ENCODE measurements around the gene HAGH.
A peak's percentile ranks its signal among the peaks of the same experiment; 100 is the strongest.

HAGH gene

DNA sequence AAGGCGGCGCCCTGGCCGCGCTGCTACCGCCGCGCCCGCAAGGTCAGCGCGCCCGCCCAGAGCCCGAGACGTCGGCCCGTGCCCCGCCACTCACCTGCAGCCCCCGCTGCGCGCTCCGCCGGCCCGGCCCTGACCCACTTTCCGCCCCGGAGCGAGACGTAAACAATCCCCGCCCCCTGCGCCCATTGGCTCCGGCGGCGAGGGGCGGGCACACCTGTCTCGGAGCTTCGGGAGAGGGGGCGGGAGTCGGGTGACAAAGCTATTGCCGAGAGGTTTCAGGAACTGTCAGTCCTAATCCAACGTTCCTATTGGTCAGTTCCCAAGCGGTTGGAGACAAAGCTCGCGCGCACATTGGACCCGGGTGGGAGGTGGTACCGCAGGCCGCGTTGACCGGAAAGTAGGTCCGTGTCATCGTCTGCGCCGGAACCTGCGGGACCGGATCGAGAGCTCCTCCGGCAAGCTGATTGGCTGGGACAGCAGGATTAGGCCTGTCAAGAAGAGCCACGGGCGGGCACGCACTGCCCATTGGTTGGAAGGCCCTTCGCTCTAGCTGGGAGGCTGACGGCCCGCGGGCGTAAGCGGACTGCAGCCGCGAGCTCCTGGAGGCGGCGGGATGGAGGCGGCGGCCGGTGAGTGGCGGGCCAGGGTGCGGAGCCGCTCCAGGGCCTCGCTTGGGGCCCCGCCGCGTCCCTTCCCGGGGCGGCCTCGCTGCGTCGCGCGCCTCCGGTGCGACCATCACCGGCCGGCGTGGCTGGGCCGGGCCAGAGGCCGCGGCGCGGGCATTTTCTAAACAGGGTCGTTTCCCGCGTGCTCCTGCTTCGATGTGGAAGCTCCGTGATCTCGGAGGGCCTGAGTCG is 44.0 kb downstream of the HAGH start, which contains the start of the genes NUBP2 and SPSB3:
NUBP2 (plus strand) TSS at position 553 of the 857 bp plus-strand sequence; CDS start at position 614, 61 bp downstream.
SPSB3 (minus strand) TSS at position 164 of the 857 bp plus-strand sequence. CDS start 1,088 bp downstream, outside the sequence.
- Histone ChIP-seq H3K27me3 (ENCODE audit: insufficient read depth, low read length) (no peaks in the 10 kb centered on the region), H4K91ac (ENCODE audit: low read depth, low read length) (peak within 1 kb of the TSS; percentile 67), H3K79me1 (ENCODE audit: low read length) (no peaks in the 10 kb centered on the region), H3K79me2 (ENCODE audit: control insufficient read depth, insufficient read depth, low read length, poor library complexity) (peaks cover 4% of the 10 kb centered on the region), H3K14ac (ENCODE audit: low read length) (peak within 1 kb of the TSS; percentile 70), H2AFZ (ENCODE audit: insufficient read depth, low read length, poor library complexity) (peak within 1 kb of the TSS; percentile 37), H2AK5ac (ENCODE audit: low read length) (peak within 1 kb of the TSS; percentile 51), H3K27ac (ENCODE audit: low read depth, low read length) (peak within 1 kb of the TSS; percentile 28), H3K36me3 (ENCODE audit: control insufficient read depth in 1 of 2, insufficient read depth in 2 of 2, low read length in 2 of 2) (peaks cover 45 to 55% of the 10 kb centered on the region in 2 experiments), H2BK120ac (ENCODE audit: insufficient read depth, low read length, poor library complexity) (peak within 1 kb of the TSS; percentile 44), H2BK5ac (ENCODE audit: low read depth, low read length, poor library complexity) (no peak within 1 kb of the TSS), H3K4me3 (ENCODE audit: low read depth, low read length) (peak within 1 kb of the TSS; percentile 95), H2BK12ac (ENCODE audit: low read length) (no peak within 1 kb of the TSS), H3K4ac (ENCODE audit: low read depth, low read length) (peak within 1 kb of the TSS; percentile 49), H3K4me1 (ENCODE audit: control insufficient read depth in 1 of 2, insufficient read depth in 2 of 2, low read length in 2 of 2) (peaks cover 8 to 21% of the 10 kb centered on the region in 2 experiments), H4K8ac (ENCODE audit: low read depth, low read length) (peak within 1 kb of the TSS; percentile 88), H3K9ac (ENCODE audit: low read length) (peak within 1 kb of the TSS; percentile 96), H3K9me3 (ENCODE audit: insufficient read depth, low read depth, low read length) (no peaks in the 10 kb centered on the region), H3K4me2 (ENCODE audit: low read length) (peak within 1 kb of the TSS; percentile 91), H4K12ac (ENCODE audit: low read depth, low read length) (peak within 1 kb of the TSS; percentile 39), H3K18ac (ENCODE audit: low read length) (peak within 1 kb of the TSS; percentile 77), H3K23ac (ENCODE audit: low read length) (no peak within 1 kb of the TSS)
- no CpG with 5 or more reads among the region's 102 CpGs for WGBS (ENCODE audit: extremely low coverage, insufficient coverage, insufficient read length)
- DNase-seq: peak; percentile 100

DNA sequence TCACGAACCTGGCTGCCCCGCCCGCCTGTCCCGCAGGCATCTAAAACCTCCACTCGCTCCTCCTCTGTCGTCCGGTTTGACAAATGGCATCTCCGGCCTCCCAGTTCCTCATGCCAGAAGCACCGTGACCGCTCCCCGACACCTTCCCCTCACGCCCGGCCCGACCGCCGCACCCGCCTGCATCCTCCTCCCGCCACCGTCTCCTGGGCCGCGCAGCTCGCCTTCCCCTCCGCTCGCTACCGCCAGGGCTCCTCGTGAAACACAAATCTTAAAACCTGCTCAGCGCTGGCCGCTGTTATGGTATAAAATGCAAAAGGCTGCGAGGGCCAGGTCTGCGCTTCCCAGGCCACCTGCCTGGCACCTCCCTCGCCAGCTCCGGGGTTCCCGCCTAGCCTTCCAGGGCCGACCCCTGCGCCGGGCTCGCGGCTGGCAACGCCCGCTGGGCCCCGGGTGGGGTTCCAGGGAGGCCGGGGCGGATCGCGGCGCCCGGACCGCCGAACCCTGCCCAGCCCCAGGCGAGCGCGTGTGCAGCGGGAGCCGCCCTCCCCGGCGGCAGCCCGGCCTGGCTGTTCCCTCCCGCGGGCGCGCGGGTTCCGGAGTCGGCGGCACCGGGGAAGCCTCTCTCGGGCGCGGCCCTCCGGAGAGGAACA is 44.7 kb downstream of the HAGH start:
- Histone ChIP-seq H2AK5ac (ENCODE audit: low read length) (peak overlapping the region; percentile 51), H3K4me1 (ENCODE audit: control insufficient read depth in 1 of 2, insufficient read depth in 2 of 2, low read length in 2 of 2) (peaks cover 8 to 21% of the 10 kb centered on the region in 2 experiments), H3K27ac (ENCODE audit: low read depth, low read length) (peak overlapping the region; percentile 28), H2BK5ac (ENCODE audit: low read depth, low read length, poor library complexity) (no peak overlapping the region), H3K9ac (ENCODE audit: low read length) (peak overlapping the region; percentile 73), H3K27me3 (ENCODE audit: insufficient read depth, low read length) (no peaks in the 10 kb centered on the region), H3K4me3 (ENCODE audit: low read depth, low read length) (peak overlapping the region; percentile 82), H2AFZ (ENCODE audit: insufficient read depth, low read length, poor library complexity) (peak overlapping the region; percentile 8), H3K36me3 (ENCODE audit: control insufficient read depth in 1 of 2, insufficient read depth in 2 of 2, low read length in 2 of 2) (peaks cover 45 to 55% of the 10 kb centered on the region in 2 experiments), H3K14ac (ENCODE audit: low read length) (peak overlapping the region; percentile 70), H3K18ac (ENCODE audit: low read length) (peak overlapping the region; percentile 37), H4K8ac (ENCODE audit: low read depth, low read length) (peak overlapping the region; percentile 69), H3K79me2 (ENCODE audit: control insufficient read depth, insufficient read depth, low read length, poor library complexity) (peaks cover 4% of the 10 kb centered on the region), H3K79me1 (ENCODE audit: low read length) (no peaks in the 10 kb centered on the region), H4K91ac (ENCODE audit: low read depth, low read length) (peak overlapping the region; percentile 67), H2BK12ac (ENCODE audit: low read length) (no peak overlapping the region), H3K9me3 (ENCODE audit: insufficient read depth, low read depth, low read length) (no peaks in the 10 kb centered on the region), H3K4me2 (ENCODE audit: low read length) (peak overlapping the region; percentile 91), H2BK120ac (ENCODE audit: insufficient read depth, low read length, poor library complexity) (no peak overlapping the region), H3K4ac (ENCODE audit: low read depth, low read length) (peak overlapping the region; percentile 13), H3K23ac (ENCODE audit: low read length) (no peak overlapping the region), H4K12ac (ENCODE audit: low read depth, low read length) (peak overlapping the region; percentile 39)
- WGBS (ENCODE audit: extremely low coverage, insufficient coverage, insufficient read length): no CpG with 5 or more reads among the region's 70 CpGs
- peak; percentile 40 to 62 for DNase-seq

DNA sequence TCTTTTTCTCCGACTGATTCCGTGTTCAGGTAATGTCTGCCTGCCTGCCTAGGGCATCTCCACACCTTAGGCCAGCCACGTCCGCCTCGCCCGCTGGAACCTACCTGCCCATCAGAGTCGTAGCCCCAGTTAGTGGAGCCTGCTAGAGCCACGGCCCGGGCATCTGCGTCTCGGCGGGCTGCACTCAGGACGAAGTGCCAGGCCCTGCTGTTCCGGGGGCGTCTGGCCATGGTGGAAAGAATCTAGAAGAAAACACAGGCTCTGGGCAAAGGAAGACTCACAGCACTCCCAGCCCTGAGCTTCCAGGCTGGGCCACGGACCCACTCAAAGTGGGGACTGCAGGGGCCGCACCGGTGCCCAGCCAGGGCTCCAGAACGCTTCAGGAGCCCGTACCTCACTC is 45.4 kb downstream of the HAGH start:
- Histone ChIP-seq H3K4me1 (ENCODE audit: control insufficient read depth in 1 of 2, insufficient read depth in 2 of 2, low read length in 2 of 2) (peaks cover 8 to 21% of the 10 kb centered on the region in 2 experiments), H3K9ac (ENCODE audit: low read length) (peak overlapping the region; percentile 73), H2BK12ac (ENCODE audit: low read length) (no peak overlapping the region), H2BK5ac (ENCODE audit: low read depth, low read length, poor library complexity) (no peak overlapping the region), H3K27me3 (ENCODE audit: insufficient read depth, low read length) (no peaks in the 10 kb centered on the region), H3K9me3 (ENCODE audit: insufficient read depth, low read depth, low read length) (no peaks in the 10 kb centered on the region), H4K12ac (ENCODE audit: low read depth, low read length) (peak overlapping the region; percentile 39), H3K23ac (ENCODE audit: low read length) (no peak overlapping the region), H3K4me3 (ENCODE audit: low read depth, low read length) (peak overlapping the region; percentile 82), H3K4me2 (ENCODE audit: low read length) (peak overlapping the region; percentile 91), H3K79me2 (ENCODE audit: control insufficient read depth, insufficient read depth, low read length, poor library complexity) (peaks cover 4% of the 10 kb centered on the region), H2BK120ac (ENCODE audit: insufficient read depth, low read length, poor library complexity) (no peak overlapping the region), H3K4ac (ENCODE audit: low read depth, low read length) (no peak overlapping the region), H3K79me1 (ENCODE audit: low read length) (no peaks in the 10 kb centered on the region), H4K91ac (ENCODE audit: low read depth, low read length) (peak overlapping the region; percentile 67), H4K8ac (ENCODE audit: low read depth, low read length) (peak overlapping the region; percentile 5), H3K27ac (ENCODE audit: low read depth, low read length) (no peak overlapping the region), H2AFZ (ENCODE audit: insufficient read depth, low read length, poor library complexity) (no peak overlapping the region), H2AK5ac (ENCODE audit: low read length) (peak overlapping the region; percentile 5), H3K18ac (ENCODE audit: low read length) (peak overlapping the region; percentile 37), H3K14ac (ENCODE audit: low read length) (no peak overlapping the region), H3K36me3 (ENCODE audit: control insufficient read depth in 1 of 2, insufficient read depth in 2 of 2, low read length in 2 of 2) (peaks cover 45 to 55% of the 10 kb centered on the region in 2 experiments)
- DNase-seq: no peak
- WGBS (ENCODE audit: extremely low coverage, insufficient coverage, insufficient read length): no CpG with 5 or more reads among the region's 20 CpGs

DNA sequence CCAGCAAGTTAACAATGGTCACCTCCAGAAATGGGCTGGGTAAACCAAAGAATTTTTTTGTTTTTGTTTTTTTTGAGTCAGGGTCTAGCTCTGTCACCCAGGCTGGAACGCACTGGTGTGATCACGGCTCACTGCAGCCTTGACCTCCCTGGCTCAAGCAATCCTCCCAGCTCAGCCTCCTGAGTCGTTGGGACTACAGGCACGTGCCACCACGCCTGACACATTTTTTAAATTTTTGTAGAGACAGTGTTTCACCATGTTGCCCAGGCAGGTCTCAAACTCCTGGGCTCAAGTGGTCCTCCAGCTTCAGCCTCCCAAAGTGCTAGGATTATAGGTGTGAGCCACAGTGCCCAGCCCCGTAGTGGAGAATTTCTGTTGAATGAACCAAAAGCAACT is 46.0 kb downstream of the HAGH start:
- DNase-seq: peak in 1 of 2 donors; percentile 52
- Histone ChIP-seq H2BK12ac (ENCODE audit: low read length) (no peak overlapping the region), H3K4me2 (ENCODE audit: low read length) (no peak overlapping the region), H2BK120ac (ENCODE audit: insufficient read depth, low read length, poor library complexity) (no peak overlapping the region), H3K4ac (ENCODE audit: low read depth, low read length) (no peak overlapping the region), H3K79me2 (ENCODE audit: control insufficient read depth, insufficient read depth, low read length, poor library complexity) (peaks cover 4% of the 10 kb centered on the region), H3K27ac (ENCODE audit: low read depth, low read length) (no peak overlapping the region), H3K27me3 (ENCODE audit: insufficient read depth, low read length) (no peaks in the 10 kb centered on the region), H3K14ac (ENCODE audit: low read length) (no peak overlapping the region), H3K4me1 (ENCODE audit: control insufficient read depth in 1 of 2, insufficient read depth in 2 of 2, low read length in 2 of 2) (peaks cover 8 to 21% of the 10 kb centered on the region in 2 experiments), H4K91ac (ENCODE audit: low read depth, low read length) (no peak overlapping the region), H3K79me1 (ENCODE audit: low read length) (no peaks in the 10 kb centered on the region), H2AFZ (ENCODE audit: insufficient read depth, low read length, poor library complexity) (no peak overlapping the region), H2AK5ac (ENCODE audit: low read length) (no peak overlapping the region), H3K23ac (ENCODE audit: low read length) (no peak overlapping the region), H3K36me3 (ENCODE audit: control insufficient read depth in 1 of 2, insufficient read depth in 2 of 2, low read length in 2 of 2) (peaks cover 45 to 55% of the 10 kb centered on the region in 2 experiments), H3K18ac (ENCODE audit: low read length) (no peak overlapping the region), H3K9me3 (ENCODE audit: insufficient read depth, low read depth, low read length) (no peaks in the 10 kb centered on the region), H2BK5ac (ENCODE audit: low read depth, low read length, poor library complexity) (no peak overlapping the region), H3K9ac (ENCODE audit: low read length) (no peak overlapping the region), H3K4me3 (ENCODE audit: low read depth, low read length) (no peak overlapping the region), H4K12ac (ENCODE audit: low read depth, low read length) (no peak overlapping the region), H4K8ac (ENCODE audit: low read depth, low read length) (no peak overlapping the region)
- no CpG with 5 or more reads among the region's 6 CpGs for WGBS (ENCODE audit: extremely low coverage, insufficient coverage, insufficient read length)
